IMR-90 (cell line): Measurements from ENCODE around the gene DIP2B. TPM values are rescaled to one million over a fixed set of nuclear protein-coding genes. Genes with fewer than 3 reads are reported as not detected.

Experiments used
- ATAC-seq: fragments of 200-7000 bp; cut with Tn5 transposase; 2 replicates; pipeline ENCODE4 v1.9.1; 2020; ENCODE audit warnings: low read depth, mild to moderate bottlenecking, moderate library complexity
- BruUV-seq: library from RNA; stranded (reverse); fragments of 400-500 nt; replicated peaks from 2 replicates; lab custom pipeline; 2021; lab: Mats Ljungman, UMichigan
- CTCF ChIA-PET: fragments of 300-600 bp; formaldehyde crosslinking; extraction: SDS; loops from one replicate; lab custom pipeline; 2021; ENCODE audit warnings: antibody characterized with exemption; lab: Yijun Ruan, JAX
- POLR2A ChIA-PET: fragments of 300-600 bp; sonication (Branson Sonifier 250); formaldehyde crosslinking; loops from one replicate; lab custom pipeline; 2022; ENCODE audit warnings: antibody characterized with exemption; ENCODE audit not compliant: unreplicated experiment; lab: Charles Lee
- DNase-seq: peaks from one replicate; pipeline ENCODE4 v3.0.0; 2013
- H2AFZ ChIP-seq: replicated peaks from 2 replicates; pipeline ENCODE3; 2013; ENCODE audit warnings: low read length, mild to moderate bottlenecking; ENCODE audit not compliant: poor library complexity
- H2AK5ac ChIP-seq: 2 replicates; pipeline ENCODE4 v1.6.1; 2013; ENCODE audit warnings: low read depth, low read length, inconsistent platforms
- H2AK9ac ChIP-seq: replicated peaks from 2 replicates; pipeline ENCODE3; 2013; ENCODE audit warnings: mild to moderate bottlenecking, low read depth, low read length, moderate library complexity; ENCODE audit not compliant: poor library complexity
- H2BK120ac ChIP-seq: 2 replicates; pipeline ENCODE4 v1.6.1; 2013; ENCODE audit warnings: low read depth, low read length, inconsistent platforms
- H2BK15ac ChIP-seq: 3 replicates; pipeline ENCODE4 v1.6.1; 2013; ENCODE audit warnings: low read depth, low read length, inconsistent platforms
- H2BK20ac ChIP-seq: 2 replicates; pipeline ENCODE4 v1.6.1; 2013; ENCODE audit warnings: low read depth, mild to moderate bottlenecking, inconsistent platforms, low read length, moderate library complexity
- H2BK5ac ChIP-seq: 2 replicates; pipeline ENCODE4 v1.6.1; 2013; ENCODE audit warnings: mild to moderate bottlenecking, low read depth, low read length, inconsistent platforms; ENCODE audit not compliant: poor library complexity, severe bottlenecking
- H3K14ac ChIP-seq: replicated peaks from 2 replicates; pipeline ENCODE4 v1.6.1; 2013; ENCODE audit warnings: low read depth, low read length, inconsistent platforms
- H3K18ac ChIP-seq: 2 replicates; pipeline ENCODE4 v1.6.1; 2013; ENCODE audit warnings: low read depth, low read length, control low read depth
- H3K23ac ChIP-seq: 2 replicates; pipeline ENCODE4 v1.6.1; 2013; ENCODE audit warnings: low read depth, low read length, inconsistent platforms
- H3K27ac ChIP-seq: 2 replicates; pipeline ENCODE4 v1.5.1; 2013; ENCODE audit warnings: mild to moderate bottlenecking, control low read depth, low read length; ENCODE audit not compliant: insufficient read depth
- H3K27me3 ChIP-seq: 2 replicates; pipeline ENCODE4 v1.6.1; 2013; ENCODE audit warnings: low read length; ENCODE audit not compliant: control insufficient read depth, insufficient read depth
- H3K36me3 ChIP-seq: 2 replicates; pipeline ENCODE4 v1.6.1; 2013; ENCODE audit warnings: low read length, mixed read lengths; ENCODE audit not compliant: control insufficient read depth, insufficient read depth
- H3K4ac ChIP-seq: 2 replicates; pipeline ENCODE4 v1.6.1; 2013; ENCODE audit warnings: low read depth, low read length, inconsistent platforms
- H3K4me1 ChIP-seq: 2 replicates; pipeline ENCODE4 v1.6.1; 2013; ENCODE audit warnings: low read length, mixed read lengths; ENCODE audit not compliant: control insufficient read depth, insufficient read depth
- H3K4me2 ChIP-seq: 2 replicates; pipeline ENCODE4 v1.6.1; 2013; ENCODE audit warnings: low read depth, mild to moderate bottlenecking, control low read depth, low read length, moderate library complexity
- H3K4me3 ChIP-seq: 2 replicates; pipeline ENCODE4 v1.5.1; 2013; ENCODE audit warnings: low read depth, mild to moderate bottlenecking, control low read depth, low read length, moderate library complexity; ENCODE audit not compliant: insufficient read depth
- H3K56ac ChIP-seq: 2 replicates; pipeline ENCODE4 v1.6.1; 2013; ENCODE audit warnings: low read length, inconsistent platforms; ENCODE audit not compliant: insufficient read depth; ENCODE audit errors: extremely low read depth
- H3K79me1 ChIP-seq, 2 experiments: 2 replicates each; pipeline ENCODE4 v1.6.1; 2013; ENCODE audit warnings: low read length in 2 of 2, inconsistent platforms in 1 of 2, low read depth in 1 of 2
- H3K9ac ChIP-seq: 2 replicates; pipeline ENCODE4 v1.6.1; 2013; ENCODE audit warnings: low read depth, low read length, control low read depth
- H3K9me1 ChIP-seq: 2 replicates; pipeline ENCODE4 v1.6.1; 2013; ENCODE audit warnings: low read length, inconsistent platforms; ENCODE audit not compliant: insufficient read depth
- H3K9me3 ChIP-seq: 2 replicates; pipeline ENCODE4 v1.6.1; 2013; ENCODE audit warnings: low read length; ENCODE audit not compliant: control insufficient read depth, insufficient read depth
- H4K20me1 ChIP-seq: 2 replicates; pipeline ENCODE4 v1.6.1; 2013; ENCODE audit warnings: low read length, inconsistent platforms; ENCODE audit not compliant: insufficient read depth
- H4K5ac ChIP-seq: 2 replicates; pipeline ENCODE4 v1.6.1; 2013; ENCODE audit warnings: mild to moderate bottlenecking, low read depth, low read length, control low read depth
- H4K8ac ChIP-seq, 2 experiments: 2 replicates each; pipeline ENCODE4 v1.6.1; 2013; ENCODE audit warnings: low read depth in 2 of 2, low read length in 2 of 2, control low read depth in 1 of 2, inconsistent platforms in 1 of 2
- H4K91ac ChIP-seq: 2 replicates; pipeline ENCODE4 v1.6.1; 2013; ENCODE audit warnings: low read depth, low read length, inconsistent platforms; ENCODE audit not compliant: insufficient read depth
- BHLHE40 ChIP-seq: fragments of 150-350 bp; IDR thresholded peaks from 2 replicates; pipeline ENCODE4 v1.6.1; 2016; ENCODE audit warnings: mild to moderate bottlenecking, low read depth, low read length
- ELK1 ChIP-seq: fragments of 150-350 bp; IDR thresholded peaks from 2 replicates; pipeline ENCODE4 v1.6.1; 2016; ENCODE audit warnings: low read depth, mild to moderate bottlenecking, low read length, moderate library complexity, borderline replicate concordance
- MAFK ChIP-seq: IDR thresholded peaks from 2 replicates; pipeline ENCODE4 v1.6.1; 2012; ENCODE audit warnings: low read depth, low read length, improper control_type of control experiment
- POLR2A ChIP-seq: IDR thresholded peaks from 2 replicates; pipeline ENCODE4 v1.6.1; 2012; ENCODE audit warnings: mild to moderate bottlenecking, low read depth, low read length
- RAD21 ChIP-seq: IDR thresholded peaks from 2 replicates; pipeline ENCODE4 v1.6.1; 2012; ENCODE audit warnings: low read length, improper control_type of control experiment
- RCOR1 ChIP-seq: IDR thresholded peaks from 2 replicates; pipeline ENCODE4 v1.6.1; 2012; ENCODE audit warnings: mild to moderate bottlenecking, low read length, improper control_type of control experiment; ENCODE audit not compliant: insufficient replicate concordance
- RFX5 ChIP-seq: IDR thresholded peaks from 2 replicates; pipeline ENCODE4 v1.8.0; 2012; ENCODE audit warnings: low read depth, mild to moderate bottlenecking, low read length, moderate library complexity
- SMC3 ChIP-seq: fragments of 150-350 bp; IDR thresholded peaks from 2 replicates; pipeline ENCODE4 v1.6.1; 2016; ENCODE audit warnings: low read depth, mild to moderate bottlenecking, antibody characterized with exemption, low read length, moderate library complexity
- USF2 ChIP-seq: fragments of 150-350 bp; IDR thresholded peaks from 2 replicates; pipeline ENCODE4 v1.6.1; 2017; ENCODE audit warnings: mild to moderate bottlenecking, antibody characterized with exemption, low read length, low read depth
- WGBS, 2 experiments: methylation state at CpG; one replicate each; pipeline versions ENCODE4 v1.1.5 to v1.1.7; 2013; ENCODE audit warnings: missing lambda C conversion rate in 2 of 2; ENCODE audit not compliant: insufficient read length in 1 of 2; ENCODE audit errors: extremely low coverage in 2 of 2; 5-methylcytosine and 5-hydroxymethylcytosine counted together
- dilution Hi-C: fragments of 300-500 bp; cut with HindIII; formaldehyde crosslinking; loops from one replicate; pipeline ENCODE4 v1.14.3; 2018; ENCODE audit warnings: low sequenced_read_pairs; ENCODE audit not compliant: unreplicated experiment
- in situ Hi-C: fragments of 300-500 bp; cut with MboI; formaldehyde crosslinking; loops from 3 replicates; pipeline ENCODE4 v1.14.3; 2019; ENCODE audit warnings: low sequenced_read_pairs, inconsistent platforms, mixed read lengths
- intact Hi-C: fragments of 100-400 bp; cut with micrococcal nuclease; formaldehyde crosslinking; loops from 2 replicates; pipeline ENCODE4 v1.10.0; 2022
- polyA plus RNA-seq, 3 experiments: library from polyadenylated mRNA; depleted of rRNA; stranded (reverse); fragments of >200 nt; gene quantifications; 2 replicates each; pipeline ENCODE4 v1.2.3, GENCODE V29; 2012; ENCODE audit warnings: low replicate concordance in 1 of 3
- total RNA-seq: library from RNA; depleted of rRNA; stranded (reverse); fragments of >200 nt; gene quantifications from 2 replicates; pipeline ENCODE4 v1.2.3, GENCODE V29; 2012

The DIP2B gene
- total and polyA plus RNA-seq, 2 of the 4 experiments (the other 2 are of a cell fraction), result 7.7 to 12.9 TPM

GRCh38 chr12:50776749-50777728 lies 272.3 kb downstream of the DIP2B start:
- Histone ChIP-seq H2AK9ac (no peak overlapping the region), H4K8ac (no peak overlapping the region), H2AK5ac (no peak overlapping the region), H4K91ac (no peak overlapping the region), H2AFZ (no peak overlapping the region), H3K27ac (no peak overlapping the region), H3K79me1 (peaks cover 32 to 67% of the 10 kb centered on the region in 2 experiments), H2BK15ac (no peak overlapping the region), H3K36me3 (peaks cover 6% of the 10 kb centered on the region; the same call in 1 of the 2 replicates), H3K56ac (no peak overlapping the region), H4K20me1 (peaks cover 3% of the 10 kb centered on the region), H3K9me1 (peaks cover 3% of the 10 kb centered on the region; the same call in 1 of the 2 replicates), H3K23ac (no peak overlapping the region), H3K4ac (no peak overlapping the region), H4K5ac (no peak overlapping the region), H2BK20ac (no peak overlapping the region), H3K14ac (no peak overlapping the region), H3K9me3 (no peaks in the 10 kb centered on the region), H2BK120ac (no peak overlapping the region), H3K18ac (no peak overlapping the region), H3K9ac (no peak overlapping the region), H3K4me2 (no peak overlapping the region), H3K27me3 (no peaks in the 10 kb centered on the region), H3K4me1 (0 out of 2 replicates have a peak, but pooled peaks cover 3% of the 10 kb centered on the region), H3K4me3 (no peak overlapping the region), H2BK5ac (no peak overlapping the region)
- no TSS peak for BruUV-seq
- no peak for TF ChIP-seq SMC3
- no peak for TF ChIP-seq MAFK
- no peak for TF ChIP-seq ELK1
- TF ChIP-seq RFX5, result no peak
- no peak for TF ChIP-seq USF2
- TF ChIP-seq RCOR1, result no peak
- no peak for TF ChIP-seq POLR2A
- no peak for TF ChIP-seq RAD21
- TF ChIP-seq BHLHE40, result no peak
- ChIA-PET POLR2A (interaction anchor here (0.6 kb wide), 1 partner anchor 12 kb away, joined by 4 read pairs; no protein-coding TSS in a partner anchor), CTCF (interaction anchor here (0.7 kb wide), 1 partner anchor 204 kb away, joined by 4 read pairs; no protein-coding TSS in a partner anchor)
- in situ Hi-C loops (no loop called here), dilution Hi-C loops (no loop called here), intact Hi-C loops (no loop called here)
- ATAC-seq (no peak), DNase-seq (no peak)
- WGBS, 2 experiments, result 100% methylated on average over 2 of the region's 9 CpGs; no CpG with 5 or more reads in 1 of the 2 experiments
